GM12891 (cell line): ENCODE data around the gene CDCA7.

Experiments
- PAX5 ChIP-seq: IDR thresholded peaks from 2 replicates; pipeline ENCODE4 v1.6.1; 2011; ENCODE audit warnings: low read length, moderate library complexity, mild to moderate bottlenecking; ENCODE audit not compliant: insufficient read depth, severe bottlenecking
- POLR2A ChIP-seq: IDR thresholded peaks from 2 replicates; pipeline ENCODE4 v1.6.1; 2011; ENCODE audit warnings: low read depth, low read length, control low read depth
- POLR2AphosphoS5 ChIP-seq: IDR thresholded peaks from 2 replicates; pipeline ENCODE4 v1.6.1; 2011; ENCODE audit warnings: low read depth, low read length, control low read depth
- POU2F2 ChIP-seq: IDR thresholded peaks from 2 replicates; pipeline ENCODE4 v1.6.1; 2011; ENCODE audit warnings: low read depth, mild to moderate bottlenecking, control low read depth, low read length, moderate library complexity
- SPI1 ChIP-seq: IDR thresholded peaks from 2 replicates; pipeline ENCODE4 v1.6.1; 2011; ENCODE audit warnings: low read depth, low read length, control low read depth
- TAF1 ChIP-seq: IDR thresholded peaks from 2 replicates; pipeline ENCODE4 v1.6.1; 2011; ENCODE audit warnings: low read depth, low read length, control low read depth

DNA sequence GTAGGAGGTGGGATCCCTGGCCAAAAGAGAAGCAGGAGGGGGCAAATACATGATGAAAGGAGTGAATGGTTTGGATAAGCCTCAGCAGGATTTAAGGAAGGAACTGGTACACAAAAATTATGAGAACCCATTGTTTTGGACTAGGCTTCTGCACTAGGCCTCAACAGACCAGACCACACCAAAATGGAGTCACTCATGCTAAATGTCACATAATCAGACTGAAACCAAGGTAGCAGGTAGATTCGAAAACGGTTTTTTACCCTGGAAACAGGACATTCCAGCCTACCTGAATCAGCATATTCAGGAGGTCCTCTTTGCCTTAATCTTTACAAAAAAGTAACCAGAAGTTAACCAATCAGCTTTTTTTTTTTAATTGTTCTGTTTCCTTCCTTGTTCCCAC is 49.4 kb upstream of the CDCA7 start:
- TF ChIP-seq TAF1 (no peak), POLR2A (no peak), POLR2AphosphoS5 (no peak), PAX5 (no peak), SPI1 (no peak), POU2F2 (no peak)
